Ramos (cell line): Measurements from ENCODE around the gene PTGIR.

Experiments used
- in situ Hi-C: fragments of 300-500 bp; cut with MboI; formaldehyde crosslinking; loops from one replicate; pipeline ENCODE4 v1.14.3; 2022; ENCODE audit warnings: low sequenced_read_pairs; ENCODE audit not compliant: unreplicated experiment

PTGIR gene

DNA sequence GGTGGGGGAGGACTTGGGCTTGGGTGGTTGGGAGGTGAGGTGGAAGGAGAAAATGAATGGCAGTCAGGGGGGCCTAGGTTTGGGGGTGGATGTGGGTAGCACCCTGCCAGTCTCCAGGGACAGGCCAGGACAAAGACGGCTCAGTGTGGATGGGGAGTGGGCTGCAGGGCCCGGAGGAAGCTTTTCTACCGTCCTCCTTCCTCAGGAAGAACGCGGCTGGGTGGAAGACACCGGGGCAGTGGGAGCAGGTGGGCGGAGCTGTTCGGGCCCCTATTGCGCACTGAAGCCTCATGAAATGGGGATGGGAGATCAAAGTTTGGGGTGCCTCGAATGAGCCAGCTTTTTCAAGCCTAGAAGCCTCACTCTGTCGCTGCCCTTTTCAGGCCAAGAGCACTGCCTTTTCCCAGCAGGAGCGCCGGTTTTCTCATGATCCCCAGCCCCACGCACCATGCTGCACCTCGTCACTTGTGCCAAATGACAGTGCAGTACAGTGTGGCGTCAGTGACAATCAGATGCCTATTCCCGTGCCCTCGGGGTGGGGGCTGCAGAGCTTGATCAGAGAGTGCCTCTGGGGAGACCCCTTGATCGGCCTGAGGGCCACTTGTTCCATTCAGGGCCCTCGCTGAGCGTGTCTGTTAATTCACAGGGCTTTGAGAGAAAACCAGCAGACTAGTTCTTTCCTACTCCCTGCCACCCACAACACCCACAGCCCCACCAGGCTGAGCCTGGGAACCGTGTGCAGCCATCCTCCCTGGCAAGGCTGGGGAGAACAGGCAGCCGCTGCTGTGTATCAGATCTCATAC, 22.3 kb downstream of the PTGIR start:
- in situ Hi-C loops, result no loop called here

DNA sequence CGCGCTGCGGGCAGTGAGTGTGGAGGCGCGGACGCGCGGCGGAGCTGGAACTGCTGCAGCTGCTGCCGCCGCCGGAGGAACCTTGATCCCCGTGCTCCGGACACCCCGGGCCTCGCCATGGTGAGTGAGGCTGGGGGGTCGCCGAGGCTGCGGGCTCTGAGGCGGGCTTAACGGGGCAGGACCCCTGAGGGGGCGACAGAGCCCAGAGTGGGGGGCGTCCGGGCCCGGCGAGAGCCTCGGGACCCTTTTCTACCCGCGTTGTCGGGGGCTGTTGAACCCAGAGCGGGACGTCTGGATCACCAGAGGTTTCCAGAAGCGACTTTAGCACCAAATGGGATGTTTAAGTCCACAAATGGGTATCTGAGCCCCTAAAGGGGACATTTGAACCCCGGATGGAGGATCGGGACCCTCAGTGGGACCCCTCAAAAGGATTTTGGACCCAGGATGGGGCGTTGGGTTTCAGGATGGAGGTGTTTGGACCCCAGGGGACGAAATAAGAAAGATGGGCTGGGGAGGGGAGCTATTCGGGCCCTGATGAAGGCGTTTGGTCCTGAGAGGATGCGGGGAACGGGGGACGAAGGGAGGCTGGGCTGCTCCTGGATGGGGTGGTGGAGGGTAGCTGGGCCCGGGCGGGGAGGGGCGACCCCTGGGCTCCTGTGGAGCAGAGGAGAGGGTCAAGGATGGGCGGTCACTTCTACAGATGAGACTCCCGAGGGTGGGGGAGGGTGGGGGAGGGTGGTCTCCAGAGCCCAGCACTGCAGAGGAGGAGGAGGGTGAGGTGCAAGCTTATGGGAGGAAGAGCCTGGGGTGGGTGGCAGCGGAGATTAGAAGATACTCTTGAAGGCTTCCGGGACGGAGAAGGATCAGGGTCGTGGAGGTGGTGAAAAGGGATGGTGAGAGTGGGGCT, 23.3 kb downstream of the PTGIR start, which contains the start of gene CALM3:
Gene CALM3, plus strand, starts transcription at position 13 of the 907 bp plus-strand sequence. Its CDS starts 105 bp downstream, at position 118.
- in situ Hi-C loops, result no loop called here

DNA sequence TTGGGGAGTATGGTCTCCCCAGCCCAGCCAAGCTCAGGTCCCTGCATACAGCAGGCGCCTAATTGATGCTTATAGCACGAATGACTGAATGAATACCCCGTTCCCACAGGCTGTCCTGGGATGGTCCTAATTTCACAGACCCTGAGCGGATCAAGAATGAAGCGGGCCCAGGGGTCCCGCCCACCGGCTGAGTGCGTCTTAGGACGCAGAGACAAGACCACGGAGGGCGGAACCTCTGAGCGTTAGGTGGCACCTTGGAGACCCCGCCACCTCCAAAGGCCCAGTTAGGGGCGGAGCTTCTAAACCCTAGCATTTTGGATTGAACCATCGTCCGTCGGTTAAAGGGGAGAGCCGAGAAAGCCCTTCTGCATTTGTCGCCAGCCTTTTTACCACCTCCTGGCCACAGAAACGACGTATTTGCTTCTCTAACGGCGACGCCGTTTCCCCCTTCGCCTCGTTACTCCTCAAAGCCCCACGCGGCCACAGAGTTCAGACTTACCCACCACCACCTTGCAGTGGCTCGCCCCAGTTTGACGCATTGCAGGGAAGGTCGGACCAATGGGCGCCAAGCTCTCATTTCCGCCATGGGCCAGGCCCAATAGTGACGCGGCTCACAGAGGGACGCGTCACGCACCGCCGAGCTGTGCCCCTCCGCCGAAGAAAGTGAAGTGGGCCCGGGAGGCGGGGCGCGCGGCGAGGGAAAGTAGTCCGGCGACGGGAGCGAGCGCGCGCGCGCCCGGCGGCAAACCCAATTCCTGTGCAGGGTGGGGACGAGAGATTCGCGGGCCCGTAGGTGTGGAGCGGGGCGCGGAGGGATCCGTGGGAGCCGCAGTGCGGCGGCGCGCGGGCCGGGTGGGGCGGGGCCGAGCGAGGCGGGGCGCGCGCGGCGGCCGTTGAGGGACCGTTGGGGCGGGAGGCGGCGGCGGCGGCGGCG, 24.2 kb downstream of the PTGIR start:
- in situ Hi-C loops, result no loop called here

DNA sequence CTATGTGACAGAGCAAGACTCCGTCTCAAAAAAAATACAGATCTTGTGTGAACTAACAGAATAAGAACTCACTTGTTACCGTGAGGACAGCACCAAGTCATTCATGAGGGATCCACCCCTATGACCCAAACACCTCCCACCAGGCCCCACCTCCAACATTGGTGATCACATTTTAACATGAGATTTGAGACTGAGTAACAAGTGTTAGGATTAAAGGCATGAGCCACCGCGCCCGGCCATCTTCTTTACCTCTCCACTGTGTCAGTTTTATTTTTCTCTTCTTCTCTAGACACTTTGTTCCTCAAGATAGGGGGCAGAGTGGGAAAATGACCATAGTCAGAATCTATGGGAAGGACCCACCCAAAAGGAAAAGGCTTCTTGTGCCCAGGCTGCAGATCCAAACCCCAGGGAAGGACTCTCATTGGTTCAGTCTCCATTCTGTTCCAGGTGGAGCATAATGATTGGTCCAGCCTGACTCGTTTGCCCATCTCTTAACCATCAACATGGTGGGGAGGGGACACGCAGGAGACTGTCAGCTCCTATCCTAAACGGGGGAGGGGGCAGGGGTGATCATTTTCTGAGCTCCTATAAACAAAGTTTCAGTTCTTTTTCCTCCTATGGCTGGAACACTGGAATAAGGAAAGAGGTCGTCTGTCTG, 25.0 kb downstream of the PTGIR start:
- in situ Hi-C loops, result no loop called here

DNA sequence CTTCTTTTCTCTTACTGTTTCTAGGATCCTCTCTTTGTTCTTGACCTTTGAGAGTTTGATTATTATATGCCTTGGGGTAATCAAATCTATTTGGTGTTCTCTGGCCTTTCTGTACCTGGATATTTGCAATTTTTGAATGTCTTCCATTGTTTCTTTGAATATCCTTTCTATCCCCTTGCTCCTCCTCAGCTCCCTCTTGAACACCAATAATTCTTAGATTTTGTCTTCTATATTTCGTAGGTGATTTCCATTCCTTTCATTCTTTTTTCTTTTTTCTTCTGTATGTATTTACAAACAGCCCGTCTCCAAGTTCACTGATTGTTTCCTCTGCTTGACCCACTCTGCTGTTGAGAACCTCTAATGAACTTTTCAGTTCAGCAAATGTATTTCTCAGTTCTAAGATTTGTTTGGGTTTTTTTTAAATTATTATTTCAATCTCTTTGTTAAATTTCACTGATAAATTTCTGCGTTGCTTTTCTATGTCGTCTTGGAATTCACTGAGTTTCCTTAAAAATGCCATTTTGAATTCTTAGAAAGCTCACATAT, 26.4 kb downstream of the PTGIR start:
- in situ Hi-C loops, result no loop called here

DNA sequence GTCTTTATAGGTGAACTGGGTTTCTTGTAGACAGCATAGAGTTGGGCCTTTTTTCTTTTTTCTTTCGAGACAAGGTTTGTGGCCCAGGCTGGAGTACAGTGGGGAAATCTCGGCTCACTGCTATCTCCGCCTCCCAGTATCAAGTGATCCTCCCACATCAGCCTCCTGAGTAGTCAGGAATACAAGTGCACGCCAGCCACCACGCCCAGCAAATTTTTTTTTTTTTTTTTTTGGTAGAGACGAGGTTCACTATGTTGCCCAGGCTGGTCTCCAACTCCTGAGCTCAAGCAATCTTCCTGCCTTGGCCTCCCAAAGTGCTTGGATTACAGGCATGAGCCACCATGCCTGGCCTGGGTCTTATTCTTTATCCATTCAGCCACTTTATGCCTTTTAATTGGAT, 28.9 kb downstream of the PTGIR start:
- in situ Hi-C loops, result no loop called here

DNA sequence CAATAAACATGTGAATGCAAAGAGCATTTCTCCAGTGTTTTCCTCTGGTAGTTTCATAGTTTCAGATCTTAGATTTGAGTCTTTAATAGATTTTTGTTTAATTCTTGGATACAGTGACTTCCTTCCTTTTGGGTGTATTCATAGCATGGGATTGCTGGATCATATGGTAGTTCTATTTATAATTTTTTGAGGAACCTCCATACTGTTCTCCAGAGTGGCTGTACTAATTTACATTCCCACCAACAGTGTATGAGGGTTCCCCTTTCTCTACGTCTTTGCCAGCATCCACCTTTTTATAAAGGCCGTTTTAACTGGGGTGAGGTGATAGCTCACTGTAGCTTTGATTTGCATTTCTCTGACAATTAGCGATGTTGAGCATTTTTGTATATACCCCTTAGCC, 33.0 kb downstream of the PTGIR start:
- in situ Hi-C loops, result no loop called here

DNA sequence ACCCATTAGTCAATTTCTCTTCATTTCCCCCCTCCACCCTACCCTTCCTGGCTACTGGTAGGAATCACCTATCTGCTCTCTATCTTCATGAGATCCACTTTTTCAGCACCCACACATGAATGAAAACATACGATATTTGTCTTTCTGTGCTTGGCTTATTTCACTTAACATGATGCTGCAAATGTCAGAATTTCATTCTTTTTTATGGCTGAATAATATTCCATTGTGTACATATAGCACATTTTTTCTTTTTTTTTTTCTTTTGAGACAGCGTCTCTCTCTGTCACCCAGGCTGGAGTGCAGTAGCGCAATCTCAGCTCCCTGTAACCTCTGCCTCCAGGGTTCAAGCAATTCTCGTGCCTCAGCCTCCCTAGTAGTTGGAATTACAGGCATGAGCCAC, 33.6 kb downstream of the PTGIR start:
- in situ Hi-C loops, result no loop called here

DNA sequence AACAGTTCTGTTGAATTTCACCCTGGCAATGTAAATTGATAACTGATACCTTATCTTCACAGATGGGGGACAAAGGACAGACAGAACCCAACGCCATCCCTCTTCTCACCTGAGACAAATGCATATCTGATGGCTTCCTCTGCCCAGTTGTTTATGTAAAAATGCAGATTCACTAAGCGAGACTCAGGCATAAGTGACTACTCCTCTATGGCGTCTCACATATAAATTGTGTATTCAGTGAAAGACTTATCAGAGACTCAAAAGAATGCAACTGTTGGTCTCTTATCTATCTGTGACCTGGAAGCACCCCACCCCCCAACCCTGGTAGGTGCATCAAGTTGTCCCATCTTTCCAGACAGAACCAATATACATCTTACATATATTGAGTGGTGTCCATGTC, 37.0 kb downstream of the PTGIR start:
- in situ Hi-C loops, result no loop called here

DNA sequence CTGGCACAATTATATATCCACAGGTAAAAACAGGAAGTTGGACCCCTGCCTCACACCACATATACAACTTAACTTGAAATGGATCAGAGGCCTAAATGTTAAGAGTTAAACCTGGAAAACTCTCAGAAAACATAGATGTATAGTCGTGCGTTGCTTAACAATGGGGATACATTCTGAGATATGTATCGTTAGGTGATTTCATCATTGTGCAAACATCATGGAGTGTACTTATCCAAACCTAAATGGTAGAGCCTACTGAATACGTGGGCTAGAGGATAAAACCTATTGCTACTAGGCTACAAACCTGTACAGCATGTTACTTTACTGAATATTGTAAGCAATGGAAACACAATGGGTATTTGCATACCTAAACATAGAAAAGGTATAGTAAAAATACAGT, 38.6 kb downstream of the PTGIR start:
- in situ Hi-C loops, result no loop called here

DNA sequence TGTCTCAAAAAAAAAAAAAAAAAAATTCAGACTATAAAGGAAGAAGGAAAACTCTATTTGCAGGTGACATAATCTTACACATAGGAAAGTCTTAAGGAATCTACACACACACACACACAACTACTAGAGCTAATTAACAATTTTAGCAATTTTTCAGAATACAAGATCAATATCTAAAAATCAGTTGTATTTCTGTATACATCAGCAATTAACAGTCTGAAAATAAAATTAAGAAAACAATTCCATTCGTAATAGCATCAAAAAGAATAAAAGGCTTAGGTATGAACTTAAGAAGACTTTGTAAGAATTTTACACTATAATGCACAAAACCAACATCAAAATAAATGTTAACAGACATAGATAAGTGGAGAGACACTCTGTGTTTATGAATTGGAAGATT, 39.4 kb downstream of the PTGIR start:
- in situ Hi-C loops, result no loop called here

DNA sequence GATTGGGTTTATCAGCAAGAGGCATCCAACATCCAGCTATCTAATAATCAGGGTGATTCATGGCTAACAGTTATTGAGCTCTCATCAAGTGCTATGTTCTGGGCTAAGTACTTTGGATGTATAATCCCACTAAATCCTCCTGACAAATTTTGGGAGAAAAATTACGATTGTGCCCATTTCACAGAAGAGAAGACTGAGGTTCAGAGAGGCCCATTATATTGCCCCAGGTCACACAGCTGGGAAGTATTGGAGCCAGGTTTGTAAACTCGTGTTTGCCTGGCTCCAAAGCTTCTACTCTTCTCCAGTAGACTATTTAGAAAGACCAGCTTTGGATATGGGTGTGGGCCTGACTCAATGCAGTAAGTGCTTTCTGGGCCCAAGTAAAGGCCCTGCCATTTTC, 44.6 kb downstream of the PTGIR start:
- in situ Hi-C loops, result no loop called here

DNA sequence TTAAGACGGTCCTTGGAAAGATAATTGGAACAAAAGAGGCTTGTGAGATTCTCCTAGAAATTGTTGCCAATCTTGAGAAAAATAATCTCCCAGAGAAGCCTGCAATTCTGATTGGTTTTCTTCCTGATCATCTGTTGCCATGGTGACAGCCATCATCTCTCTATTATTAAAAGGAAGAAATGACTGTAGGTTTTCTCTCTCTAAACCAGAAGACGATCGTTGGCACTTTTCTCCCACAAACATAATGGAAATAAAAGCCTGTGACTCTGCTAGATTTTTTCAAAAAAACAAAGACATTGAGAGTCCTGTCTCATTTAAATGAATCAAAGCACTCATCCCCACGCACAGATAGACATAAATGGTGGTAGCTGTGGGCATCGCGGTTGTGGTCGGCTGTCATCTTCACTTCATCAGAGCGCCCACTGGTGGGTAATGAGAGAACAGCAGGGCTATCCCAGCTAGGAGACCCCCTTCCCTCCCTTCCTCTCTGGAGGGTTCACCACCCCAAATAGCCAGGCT, 45.5 kb downstream of the PTGIR start:
- in situ Hi-C loops, result no loop called here

DNA sequence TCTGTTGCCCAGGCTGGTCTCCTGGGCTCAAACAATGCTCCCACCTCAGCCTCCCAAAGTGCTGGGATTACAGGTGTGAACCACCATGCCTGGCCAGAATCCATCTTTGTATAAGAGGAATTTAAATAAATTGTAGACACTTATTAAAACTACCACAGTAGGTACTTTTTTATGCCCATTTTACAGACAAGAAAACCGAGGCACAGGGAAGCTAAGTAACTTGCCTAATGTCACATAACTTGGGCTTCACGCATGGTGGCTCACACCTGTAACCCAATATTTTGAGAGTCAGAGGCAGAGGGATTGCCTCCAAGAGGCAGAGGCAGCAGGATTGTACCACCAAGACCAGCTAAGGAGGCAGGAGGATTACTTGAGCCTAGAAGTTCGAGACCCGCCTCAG, 46.4 kb downstream of the PTGIR start:
- in situ Hi-C loops, result no loop called here

DNA sequence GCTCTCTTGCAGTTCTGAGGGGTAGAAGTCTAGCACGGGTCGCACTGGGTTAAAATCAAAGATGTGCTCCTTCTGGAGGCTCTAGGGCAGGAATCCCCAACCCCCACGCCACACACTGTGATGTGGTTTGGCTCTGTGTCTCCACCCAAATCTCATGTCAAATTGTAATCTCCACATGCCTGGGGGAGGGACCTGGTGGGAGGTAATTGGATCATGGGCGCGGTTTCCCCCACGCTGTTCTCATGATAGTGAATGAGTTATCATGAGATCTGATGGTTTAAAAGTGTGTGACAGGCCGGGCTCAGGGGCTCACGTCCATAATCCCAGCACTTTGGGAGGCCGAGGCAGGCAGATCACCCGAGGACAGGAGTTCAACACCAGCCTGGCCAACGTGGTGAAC, 50.4 kb downstream of the PTGIR start:
- in situ Hi-C loops, result no loop called here

DNA sequence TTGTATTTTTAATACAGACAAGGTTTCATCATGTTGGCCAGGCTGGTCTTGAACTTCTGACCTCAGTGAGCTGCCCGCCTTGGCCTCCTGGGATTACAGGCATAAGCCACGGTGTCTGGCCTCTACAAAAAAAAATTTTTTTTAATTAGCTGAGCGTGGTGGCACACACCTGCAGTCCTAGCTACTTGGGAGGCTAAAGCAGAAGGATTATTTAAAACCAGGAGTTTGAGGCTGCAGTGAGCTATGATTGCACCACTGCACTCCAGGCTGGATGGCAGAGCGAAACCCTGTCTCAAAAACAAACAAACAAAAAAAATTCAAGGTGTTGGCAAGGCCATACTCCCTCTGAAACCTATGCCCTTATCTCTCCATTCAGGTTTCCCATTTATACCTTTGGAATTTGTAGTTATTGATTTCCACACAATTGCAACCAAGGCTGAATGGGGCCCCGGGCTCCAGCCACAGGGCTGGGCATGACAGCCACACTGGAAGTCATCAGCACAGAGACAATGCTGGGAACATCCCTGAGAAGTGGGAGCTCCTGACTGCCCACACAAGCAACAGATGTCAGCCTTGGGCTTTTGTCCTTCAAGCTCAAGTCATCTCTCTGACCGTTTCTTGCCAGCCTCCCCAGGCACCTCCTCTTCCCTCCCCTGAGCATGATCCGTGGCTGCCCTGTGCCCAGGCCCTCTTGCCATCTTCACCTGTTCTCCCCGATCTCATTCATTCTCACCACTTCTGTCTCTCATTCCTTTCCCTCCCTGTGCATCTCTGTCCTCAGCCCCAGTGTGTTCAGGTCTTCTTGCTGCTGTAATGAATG, 51.0 kb downstream of the PTGIR start:
- in situ Hi-C loops, result no loop called here

DNA sequence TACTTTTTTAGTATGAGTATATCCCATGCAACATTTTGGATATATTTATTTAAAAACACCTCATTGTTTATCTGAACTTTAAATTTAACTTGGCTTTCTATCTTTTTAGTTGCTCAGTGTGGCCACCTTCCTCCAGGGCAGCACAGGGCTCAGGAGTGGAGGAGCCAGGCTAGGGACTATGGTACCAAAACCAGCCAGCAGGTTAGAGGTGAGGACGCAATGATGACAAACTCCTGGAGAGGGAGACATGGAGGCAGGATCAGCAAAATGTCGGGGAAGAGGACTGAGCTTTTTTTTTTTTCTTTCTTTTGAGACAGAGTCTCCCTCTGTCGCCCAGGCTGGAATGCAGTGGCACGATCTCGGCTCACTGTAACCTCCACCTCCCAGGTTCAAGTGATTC, 53.4 kb downstream of the PTGIR start:
- in situ Hi-C loops, result no loop called here
